NK-92 (cell line): ENCODE results near the gene EXD3.

Experiments
- DNase-seq: peaks from one replicate; lab custom pipeline; 2025; ENCODE audit not compliant: unreplicated experiment; lab: John Stamatoyannopoulos, UW

Gene EXD3

DNA sequence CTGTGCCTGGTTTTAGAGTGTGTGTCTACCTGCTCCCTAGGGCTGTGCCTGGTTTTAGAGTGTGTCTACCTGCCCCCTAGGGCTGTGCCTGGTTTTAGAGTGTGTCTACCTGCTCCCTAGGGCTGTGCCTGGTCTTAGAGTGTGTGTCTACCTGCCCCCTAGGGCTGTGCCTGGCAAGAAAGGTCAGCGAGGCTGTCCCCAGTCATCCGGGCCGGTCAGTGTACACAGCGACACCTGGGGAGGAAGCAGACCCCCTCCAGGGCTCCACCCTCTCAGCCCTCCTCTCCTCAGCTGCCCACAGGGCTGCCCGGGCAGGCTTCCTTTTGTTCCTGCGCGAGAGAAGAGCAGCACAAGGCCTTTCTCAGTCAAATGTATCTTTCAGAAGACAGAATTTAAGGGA lies 125.0 kb downstream of the EXD3 start:
- DNase-seq, result no peak

DNA sequence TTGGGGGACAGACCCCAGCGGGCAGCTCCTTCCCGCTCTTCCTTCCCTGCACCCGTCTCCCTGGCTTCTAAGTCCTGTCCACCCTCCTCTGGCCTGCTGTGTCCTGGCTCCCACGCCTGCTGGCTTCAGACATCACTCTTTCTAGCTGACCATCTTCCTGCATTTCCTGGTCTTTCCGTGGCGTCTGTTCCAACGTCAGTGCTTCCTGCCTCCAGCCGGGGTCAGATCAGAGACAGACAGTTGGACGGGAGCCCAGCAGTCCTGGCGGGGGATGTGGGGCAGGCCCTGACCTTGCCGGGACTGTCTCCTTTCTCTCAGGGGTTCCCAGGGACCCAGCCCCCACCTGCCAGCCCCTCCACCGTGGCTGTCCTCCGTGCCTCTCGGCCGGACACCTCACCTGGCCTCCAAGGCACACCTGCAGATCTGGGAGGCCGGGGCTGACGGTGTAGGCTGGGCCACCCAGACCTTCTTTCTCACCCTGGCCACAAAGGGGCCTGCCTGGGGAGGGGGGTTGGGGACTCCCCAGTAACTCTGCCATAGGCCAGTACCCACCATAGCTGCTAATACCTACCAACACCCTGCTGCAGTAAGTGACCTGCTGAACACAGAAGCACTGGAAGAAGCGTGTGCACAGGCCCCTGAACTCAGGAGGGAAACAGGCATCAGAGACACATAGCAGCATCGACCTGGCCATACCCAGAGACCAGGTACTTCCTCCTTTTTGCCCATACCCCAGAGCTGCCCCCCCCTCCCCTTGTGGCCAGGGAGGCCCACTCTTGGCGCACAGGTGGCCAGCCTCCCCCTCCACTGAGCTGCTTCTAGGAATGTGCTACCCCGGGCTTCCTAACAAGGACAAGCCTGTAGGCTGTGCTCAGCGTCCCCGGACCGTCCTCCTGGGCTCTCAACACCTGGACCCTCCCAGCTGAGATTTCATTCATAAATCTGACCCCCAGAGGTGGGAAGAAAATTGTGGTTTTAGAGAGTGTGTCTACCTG lies 126.0 kb downstream of the EXD3 start:
- no peak for DNase-seq

DNA sequence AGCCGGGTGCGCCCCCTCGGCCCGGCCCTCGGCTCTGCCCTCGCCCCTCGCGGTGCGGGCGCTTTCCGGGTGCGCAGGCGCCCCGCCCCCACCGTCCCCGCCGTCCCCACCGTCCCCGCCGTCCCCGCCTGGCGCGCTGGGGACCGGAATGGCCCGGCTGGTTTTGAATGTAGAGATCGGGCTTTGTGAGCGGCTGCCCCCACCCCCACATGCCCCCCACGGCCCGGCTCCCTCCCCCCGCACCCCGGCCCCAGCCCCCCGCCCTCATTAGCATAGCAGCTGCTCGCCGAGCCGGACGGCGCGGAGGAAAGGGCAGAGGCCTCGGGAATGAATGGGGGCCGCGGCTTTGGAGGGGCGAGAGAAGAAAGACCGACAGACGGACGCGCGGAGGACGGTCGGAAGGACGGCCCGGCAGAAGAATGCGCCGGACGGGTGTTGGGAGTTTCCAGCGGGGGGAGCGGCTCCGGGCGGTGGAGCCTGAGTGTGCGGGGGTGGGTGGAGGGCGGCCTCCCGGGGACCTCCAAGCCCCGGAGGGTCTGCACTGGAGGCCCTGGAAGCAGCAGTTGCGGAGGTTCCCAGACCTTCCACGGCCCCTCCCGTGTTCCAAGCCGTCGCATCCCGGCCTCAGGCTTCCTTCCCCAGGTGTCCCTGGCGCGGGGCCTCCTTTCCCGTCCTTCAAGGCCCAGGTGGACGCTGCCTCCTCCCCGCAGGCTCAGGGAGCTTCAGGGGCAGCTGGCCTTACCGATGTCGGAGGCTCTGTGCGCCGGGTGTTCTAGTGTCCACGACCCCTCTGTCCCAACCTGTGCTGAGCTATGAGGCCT lies 126.9 kb downstream of the EXD3 start:
- DNase-seq, result no peak

DNA sequence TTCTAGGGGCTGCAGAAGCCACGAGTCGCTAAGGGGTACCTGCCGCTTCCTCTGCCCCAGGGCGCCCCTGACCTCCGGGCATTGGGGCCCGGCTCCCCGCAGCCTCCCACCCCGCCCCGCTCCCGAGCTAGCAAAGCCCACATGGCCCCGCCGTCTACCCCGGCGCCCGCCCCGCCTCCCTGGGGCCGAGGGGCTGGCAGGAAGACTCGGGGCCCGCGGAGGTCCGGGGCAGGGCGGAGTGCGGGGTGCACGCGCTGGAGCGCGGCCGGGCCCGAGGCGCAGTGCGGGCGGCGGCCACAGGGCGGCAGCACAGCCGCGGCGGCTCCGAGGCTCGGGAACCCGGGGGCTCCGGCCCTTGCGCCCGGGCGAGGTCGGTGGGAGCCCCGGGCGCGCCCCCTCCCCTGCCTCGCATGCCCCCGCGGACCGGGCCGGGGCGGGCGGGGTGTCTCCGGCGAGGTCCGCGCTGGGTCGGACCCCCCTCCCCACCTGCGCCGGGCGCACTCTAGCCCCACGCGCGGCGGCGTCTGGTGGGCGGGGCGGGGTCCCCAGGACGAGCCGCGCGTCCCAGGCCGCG lies 127.6 kb downstream of the EXD3 start:
- no peak for DNase-seq

DNA sequence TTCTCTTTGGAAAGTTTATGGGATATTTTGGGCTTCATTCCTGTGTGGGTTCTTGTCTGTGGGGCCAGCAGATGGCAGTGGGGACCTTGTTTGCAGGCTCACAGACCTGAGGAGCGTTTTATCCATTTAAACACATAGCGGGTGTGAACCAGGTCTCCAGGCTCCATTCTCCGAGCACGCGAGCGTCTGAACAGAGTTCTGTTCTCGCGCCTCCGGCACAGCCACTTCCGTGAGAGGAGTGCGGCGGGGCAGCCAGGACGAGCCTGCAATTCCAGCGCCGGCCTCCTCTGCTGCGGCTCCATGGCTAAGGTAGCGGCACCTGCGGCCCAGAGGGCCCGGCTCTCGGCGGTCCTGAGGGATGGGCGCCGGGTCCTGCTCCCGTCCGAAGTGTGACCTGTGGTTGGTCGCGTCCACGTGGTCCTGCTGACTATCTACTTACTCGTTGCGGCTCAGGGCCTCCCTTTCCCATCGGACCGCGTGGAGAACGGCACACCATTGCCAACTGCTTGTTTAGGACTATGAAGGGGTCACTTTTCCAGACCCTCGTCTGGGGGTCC lies 128.2 kb downstream of the EXD3 start:
- DNase-seq, result no peak

DNA sequence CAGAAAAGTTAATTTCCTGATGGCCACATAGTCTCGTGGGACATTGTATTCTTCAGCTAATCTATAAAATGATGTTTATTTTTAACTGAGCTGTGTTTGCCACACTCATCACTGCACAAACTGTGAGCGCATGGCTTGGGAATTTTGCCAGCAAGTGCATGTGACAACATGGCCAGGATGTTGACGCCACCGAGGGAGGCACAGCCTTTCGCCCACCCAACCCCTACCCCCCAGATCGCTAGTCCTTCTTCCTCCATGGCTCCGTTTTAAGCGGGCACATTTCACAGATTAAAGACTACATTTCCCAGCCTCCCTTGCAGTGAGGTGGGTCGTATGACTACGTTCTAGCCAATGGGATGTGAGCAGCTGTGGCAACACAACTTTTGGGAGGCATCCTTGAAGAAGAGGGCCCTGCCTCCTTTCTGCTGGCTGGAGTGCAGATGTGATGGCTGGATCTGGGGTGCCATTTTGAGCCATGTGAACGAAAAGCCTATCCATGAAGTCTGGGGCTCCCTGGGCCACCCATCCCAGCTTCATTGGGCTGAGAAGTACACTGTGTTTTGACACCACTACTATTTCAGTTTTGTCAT lies 128.8 kb downstream of the EXD3 start:
- no peak for DNase-seq

DNA sequence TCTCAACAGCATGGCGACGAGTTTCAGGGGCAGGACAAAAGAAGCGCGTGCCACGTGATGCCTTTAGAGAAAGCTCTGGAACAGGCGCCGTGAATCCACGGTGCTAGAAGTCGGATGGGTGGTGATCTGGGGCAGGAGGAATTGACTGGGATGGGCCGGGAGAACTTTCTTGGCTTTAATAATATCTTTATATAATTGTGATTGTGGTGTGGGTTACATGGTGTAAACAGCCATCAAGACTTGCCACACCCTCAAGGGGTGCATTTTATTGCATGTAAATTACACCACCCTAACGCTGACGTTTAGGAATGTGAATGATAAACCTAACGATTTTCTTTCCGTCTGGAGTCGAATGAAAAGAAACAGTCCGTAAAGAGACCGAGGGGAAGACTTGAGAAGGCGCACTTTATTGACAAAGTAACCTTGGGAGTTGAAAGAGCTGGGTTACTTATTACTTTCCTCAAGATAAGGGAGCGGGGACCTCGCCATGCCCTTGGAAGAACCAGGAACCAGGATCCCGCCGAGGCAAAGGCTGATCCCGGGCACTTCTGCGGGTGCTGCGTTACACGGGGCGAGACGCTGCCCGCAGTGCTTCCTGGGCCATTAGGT lies 129.4 kb downstream of the EXD3 start:
- no peak for DNase-seq

DNA sequence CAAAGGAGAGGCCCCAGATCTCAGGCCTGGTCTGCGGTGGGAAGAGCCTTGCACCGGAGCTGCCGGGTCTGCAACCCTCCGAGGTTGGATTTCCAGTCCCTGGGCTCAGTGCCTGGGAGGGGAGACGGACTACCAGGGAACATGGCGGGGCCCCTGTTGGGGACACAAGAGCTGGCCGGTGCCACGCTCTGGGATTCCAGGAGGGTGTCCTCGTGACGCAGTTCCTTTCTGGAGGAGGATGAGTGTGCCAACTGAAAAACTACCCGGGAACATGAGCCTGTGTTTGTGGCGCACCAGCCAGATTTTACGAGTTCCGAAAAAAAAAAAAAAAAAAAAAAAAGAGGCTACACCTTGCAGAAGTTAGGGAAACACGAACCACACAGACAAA lies 129.9 kb downstream of the EXD3 start:
- DNase-seq, result no peak

DNA sequence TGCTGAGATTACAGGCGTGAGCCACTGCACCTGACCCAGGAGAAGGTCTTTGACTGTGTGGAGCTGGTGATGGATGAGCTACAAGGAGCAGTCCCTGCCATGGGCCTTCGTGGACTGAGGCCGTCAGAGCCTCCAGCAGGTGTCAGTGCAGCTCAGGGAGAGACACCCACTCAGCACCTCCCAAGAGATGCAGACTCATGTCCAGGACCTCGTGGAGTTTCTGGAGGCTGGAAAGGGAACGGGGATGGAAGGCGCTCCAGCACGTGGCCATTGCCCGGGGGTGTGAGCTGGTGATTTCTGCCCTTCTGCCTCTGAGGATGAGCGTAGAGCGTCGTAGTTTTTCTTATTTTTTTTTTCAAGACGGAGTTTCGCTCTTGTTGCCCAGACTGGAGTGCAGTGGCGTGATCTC lies 136.0 kb downstream of the EXD3 start:
- DNase-seq, result no peak

DNA sequence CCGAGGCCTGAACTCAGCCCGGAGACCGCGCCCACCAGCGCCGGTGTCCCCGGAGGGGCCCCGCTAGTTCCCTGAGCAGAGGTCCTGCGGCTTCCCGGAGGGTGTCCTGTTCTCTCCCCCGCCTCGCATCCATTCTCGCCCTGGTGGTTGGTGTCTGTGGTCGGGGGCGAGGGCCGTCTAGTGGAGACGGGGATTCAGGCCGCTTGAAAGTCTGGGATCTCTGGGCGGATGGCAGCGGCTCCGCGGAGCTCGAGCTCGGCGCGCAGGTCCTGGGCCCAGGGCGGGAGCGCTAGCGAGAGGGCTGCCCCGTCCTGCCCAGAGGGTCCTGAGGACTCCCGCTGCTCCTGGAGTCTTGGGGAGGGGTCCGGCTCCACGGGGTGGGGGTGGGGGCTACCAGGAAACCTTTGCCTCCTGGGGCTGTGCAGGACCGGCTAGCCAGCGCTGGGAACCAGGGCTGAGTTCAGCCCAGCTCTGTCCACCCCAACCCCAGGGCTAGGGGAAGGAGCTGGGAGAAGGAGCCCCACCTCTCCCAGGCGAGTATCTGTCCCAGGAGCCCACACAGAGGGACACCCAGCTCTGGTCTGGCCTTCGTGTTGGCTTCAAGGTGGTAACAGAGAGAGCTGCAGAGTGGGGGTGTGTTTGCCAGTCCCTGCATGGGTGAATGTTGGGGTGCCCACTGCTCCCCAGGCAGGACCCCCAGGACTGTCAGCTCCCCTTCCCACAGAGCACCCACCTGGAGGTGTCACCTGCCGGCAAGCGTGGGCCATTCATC lies 141.4 kb downstream of the EXD3 start:
- no peak for DNase-seq

DNA sequence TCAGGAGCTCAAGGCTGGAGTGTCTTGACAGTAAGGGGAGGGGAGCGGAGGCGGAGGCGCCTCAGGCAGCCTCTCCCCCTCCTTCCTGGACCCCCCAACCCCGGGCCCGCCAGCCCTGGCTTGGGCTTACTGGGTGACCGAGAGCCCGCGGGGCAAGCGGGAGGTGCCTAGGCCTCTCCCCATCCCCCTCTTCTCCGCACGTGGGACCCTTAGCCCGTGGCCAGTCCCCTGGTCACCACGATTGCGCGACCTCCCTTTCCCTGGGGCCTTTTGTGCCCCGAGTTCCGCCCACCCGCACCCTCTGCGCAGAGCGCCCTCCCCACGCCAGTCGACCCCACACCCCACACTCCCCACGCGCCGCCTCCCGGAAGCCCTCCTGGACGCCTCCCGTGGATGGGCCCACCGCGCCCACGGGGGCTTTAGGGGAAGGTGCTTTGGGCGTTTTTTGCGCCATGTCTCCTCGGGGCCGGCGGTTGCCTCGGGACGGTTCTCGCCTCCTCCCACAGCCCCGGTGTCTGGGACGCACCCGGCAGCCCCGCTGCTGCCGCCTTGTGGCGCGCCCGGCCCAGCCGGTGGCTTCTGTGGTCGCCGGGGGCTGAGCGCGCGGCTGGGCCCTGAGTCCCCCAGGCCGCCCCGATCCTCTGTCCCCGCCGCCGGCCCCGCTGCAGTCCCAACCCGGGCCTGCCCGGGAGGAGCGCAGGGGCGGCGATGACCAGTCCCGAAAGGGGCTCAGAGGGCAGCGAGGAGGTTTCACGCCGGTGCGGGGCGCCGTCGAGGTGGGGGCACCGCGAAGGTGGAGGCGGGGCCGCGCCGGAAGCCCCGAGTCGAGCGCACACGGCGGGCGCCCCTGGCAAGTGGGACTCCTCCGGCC lies 142.3 kb downstream of the EXD3 start:
- DNase-seq, result no peak

DNA sequence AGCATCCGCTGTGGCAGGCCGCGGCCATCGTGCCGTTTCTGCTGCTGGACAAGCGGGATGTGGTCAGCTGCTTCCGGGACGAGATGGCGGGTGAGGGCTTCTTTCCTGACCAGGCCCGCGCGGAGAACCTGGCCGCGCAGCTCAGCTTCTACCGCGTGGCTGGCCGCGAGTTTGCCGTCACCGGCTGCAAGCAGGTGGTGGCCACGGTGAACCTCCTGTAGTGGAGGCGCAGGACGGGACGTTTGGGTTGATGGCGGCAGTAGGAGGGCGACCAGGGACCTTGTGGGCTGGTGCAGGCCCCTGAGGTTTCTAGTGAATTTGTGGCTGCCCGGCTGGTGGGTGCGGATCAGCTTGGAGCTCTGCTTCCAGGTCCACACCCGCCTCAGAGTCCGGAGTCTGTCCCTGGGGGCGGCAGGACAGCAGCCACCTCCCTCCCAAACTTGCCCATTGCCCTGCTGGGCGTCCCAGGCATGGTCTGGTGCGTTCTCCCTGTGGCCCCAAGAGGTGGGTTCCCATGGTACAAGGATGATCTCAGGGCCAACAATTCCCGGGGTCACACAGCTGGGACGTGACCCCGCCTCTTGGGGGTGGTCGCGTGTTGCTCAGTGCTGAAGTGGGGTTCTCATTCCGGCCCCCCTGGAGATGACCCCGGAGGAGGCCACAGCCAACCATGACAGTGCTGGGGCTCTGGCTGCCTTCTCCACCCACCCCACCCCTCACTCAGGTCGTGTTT lies 143.1 kb downstream of the EXD3 start:
- no peak for DNase-seq

DNA sequence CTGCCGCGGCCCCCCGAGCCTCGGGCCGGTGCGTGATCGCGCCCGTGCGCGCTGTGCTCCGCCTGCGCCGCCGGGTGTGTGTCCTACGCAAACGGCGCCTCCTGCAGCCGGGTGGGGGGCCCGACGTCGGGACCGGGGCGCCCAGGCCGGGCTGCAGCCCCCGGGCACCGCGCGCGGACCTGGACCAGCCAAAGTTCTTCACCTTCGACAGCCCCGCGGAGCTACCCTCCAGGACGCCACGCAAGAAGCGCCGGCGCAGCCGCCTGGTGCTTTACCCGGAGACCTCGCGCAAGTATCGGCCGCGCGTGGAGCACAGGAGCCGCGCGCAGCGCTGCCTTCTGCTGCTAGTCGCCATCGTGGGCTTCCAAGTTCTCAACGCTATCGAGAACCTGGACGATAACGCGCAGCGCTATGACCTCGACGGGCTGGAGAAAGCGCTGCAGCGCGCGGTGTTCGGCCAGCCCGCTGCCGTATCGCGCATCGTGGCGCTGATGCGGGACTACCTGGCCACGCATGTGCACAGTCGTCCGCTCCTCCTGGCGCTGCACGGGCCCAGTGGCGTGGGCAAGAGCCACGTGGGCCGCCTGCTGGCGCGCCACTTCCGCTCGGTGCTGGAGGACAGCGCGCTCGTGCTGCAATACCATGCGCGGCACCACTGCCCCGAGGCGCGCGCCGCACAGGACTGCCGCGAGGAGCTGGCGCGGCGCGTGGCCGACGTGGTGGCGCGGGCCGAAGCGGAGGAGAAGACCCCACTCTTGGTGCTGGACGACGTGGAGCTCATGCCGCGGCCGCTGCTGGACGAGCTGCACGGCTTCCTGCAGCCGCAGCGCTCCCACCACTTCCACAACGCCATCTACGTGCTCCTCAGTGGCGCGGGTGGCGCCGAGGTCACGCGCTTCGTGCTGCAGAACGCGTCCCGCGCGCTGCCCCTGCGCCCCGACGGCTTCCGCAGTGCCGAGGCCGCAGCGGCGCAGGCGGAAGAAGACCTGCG lies 143.9 kb downstream of the EXD3 start:
- DNase-seq, result no peak

DNA sequence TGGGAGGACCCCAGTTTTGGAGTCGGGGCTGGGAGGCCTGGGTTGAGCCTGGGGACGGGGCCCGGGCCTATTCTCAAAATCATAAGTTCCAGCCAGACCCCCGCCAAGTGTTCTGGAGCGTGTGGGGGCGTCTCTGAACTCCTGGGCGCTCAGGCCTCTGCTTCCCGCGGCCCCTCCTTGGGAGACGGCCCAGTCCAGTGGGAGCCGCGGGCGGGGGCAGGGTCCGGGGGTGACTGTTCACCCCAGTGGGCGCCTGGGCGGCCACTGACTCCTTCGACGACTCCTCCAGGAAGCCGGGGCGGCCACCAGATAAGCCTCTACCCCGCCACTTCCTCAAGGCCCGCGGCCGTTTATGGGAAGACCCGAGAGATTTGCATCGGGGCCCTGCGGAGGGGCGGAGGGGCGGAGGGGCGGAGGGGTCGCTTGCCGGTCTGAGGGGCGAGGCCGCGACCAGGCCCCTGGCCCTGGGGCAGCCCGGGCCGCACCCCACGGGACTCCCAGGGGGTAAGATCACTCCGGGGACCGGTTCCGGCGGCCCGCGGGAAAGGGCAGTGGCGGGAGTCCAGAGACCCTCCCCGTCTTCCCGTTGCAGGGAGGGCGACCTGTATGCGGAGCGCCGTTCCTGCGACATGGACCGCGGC lies 144.8 kb downstream of the EXD3 start:
- no peak for DNase-seq

DNA sequence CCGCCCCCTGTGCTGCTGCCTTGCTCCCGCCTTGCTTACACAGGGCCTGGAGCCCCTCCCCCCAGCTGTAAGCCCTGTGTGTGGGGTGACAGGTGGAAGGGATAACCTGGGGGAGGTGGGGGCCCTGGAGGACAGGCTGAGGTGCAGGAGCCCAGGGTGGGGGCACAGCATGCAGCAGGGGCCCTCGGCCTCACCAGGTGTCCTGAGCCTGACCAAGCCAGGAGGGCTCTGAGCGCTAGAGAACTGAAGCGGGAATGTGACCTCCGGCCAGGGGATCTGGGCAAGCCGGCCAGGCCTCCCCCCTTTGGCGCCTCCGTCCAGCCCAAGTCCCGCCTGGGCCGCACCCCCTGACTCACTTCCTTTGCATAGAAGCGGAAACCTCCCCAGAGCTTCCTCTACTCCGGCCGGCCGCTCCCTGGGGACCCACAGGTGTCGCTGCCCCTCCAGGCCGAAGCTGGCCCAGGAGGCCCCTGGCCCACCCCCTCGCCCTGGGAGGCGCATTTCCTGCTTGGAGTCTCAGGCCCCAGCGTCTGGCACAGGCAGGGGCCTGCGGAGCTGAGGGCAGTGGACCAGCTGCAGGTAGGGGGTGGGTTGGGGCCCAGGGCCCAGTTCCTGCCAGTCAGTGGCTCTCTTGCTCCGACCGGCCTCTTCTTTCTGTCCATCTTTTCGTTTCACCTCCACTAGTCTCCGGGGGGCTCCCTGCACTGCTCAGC lies 145.5 kb downstream of the EXD3 start, which contains the start of gene TOR4A:
Gene TOR4A (plus strand): TSS at position 398 of the 713 bp plus-strand sequence. CDS start 964 bp downstream, outside the sequence.
- DNase-seq, result no peak
